Effector memory CD8-positive, alpha-beta T cell (primary cell): Measurements from ENCODE around the gene UBE2N.
"Not testable (repeated sequence)": the region's sequence is repeated elsewhere in the genome, so short reads cannot be mapped to it uniquely, and the experiment has no call there.

Source experiments
- ATAC-seq: fragments of 150-1000 bp; cut with Tn5 transposase; replicated peaks from 2 replicates; pipeline ENCODE4 v1.10.0; 2021; ENCODE audit warnings: mild to moderate bottlenecking, moderate library complexity
- DNase-seq, 3 experiments: peaks; one replicate each; pipeline ENCODE4 v3.0.0; 2021
- H3K27ac Mint-ChIP-seq, 2 donors: one replicate each; pipeline ENCODE4 v1.8.0; 2022; ENCODE audit warnings: mild to moderate bottlenecking in 2 of 2, mixed read lengths in 2 of 2, moderate library complexity in 2 of 2
- H3K27me3 Mint-ChIP-seq, 2 donors: one replicate each; pipeline ENCODE4 v1.8.0; 2022; ENCODE audit warnings: mixed read lengths in 2 of 2
- H3K36me3 Mint-ChIP-seq: one replicate; pipeline ENCODE4 v1.8.0; 2022; ENCODE audit warnings: mild to moderate bottlenecking, moderate library complexity, mixed read lengths; ENCODE audit not compliant: insufficient read depth
- H3K4me1 Mint-ChIP-seq, 2 donors: one replicate each; pipeline ENCODE4 v1.8.0; 2022; ENCODE audit warnings: low read depth in 2 of 2, mixed read lengths in 2 of 2
- H3K4me3 Mint-ChIP-seq, 2 donors: one replicate each; pipeline ENCODE4 v1.8.0; 2022; ENCODE audit warnings: mild to moderate bottlenecking in 2 of 2, mixed read lengths in 2 of 2, moderate library complexity in 2 of 2
- H3K9me3 Mint-ChIP-seq, 2 donors: one replicate each; pipeline ENCODE4 v1.8.0; 2022; ENCODE audit warnings: mixed read lengths in 2 of 2

Gene UBE2N

GRCh38 chr12:93438266-93439050, 3.3 kb downstream of the UBE2N start:
- Mint-ChIP-seq H3K4me1 (peaks cover 54 to 64% of the 10 kb centered on the region in 2 donors), H3K27me3 (no peaks in the 10 kb centered on the region), H3K9me3 (no peaks in the 10 kb centered on the region), H3K27ac (peak overlapping the region in 1 of 2 donors; percentile 73), H3K4me3 (peak overlapping the region; percentile 74 to 95), H3K36me3 (peaks cover 16% of the 10 kb centered on the region)
- DNase-seq (no peak), ATAC-seq (no peak)

- H3K36me3 Mint-ChIP-seq: peaks cover 2% of the 10 kb centered on the region
- H3K27ac Mint-ChIP-seq: no peak overlapping the region
- ATAC-seq: no peak
- H3K4me3 Mint-ChIP-seq: peak overlapping the region in 1 of 2 donors; percentile 54
- H3K27me3 Mint-ChIP-seq: no peaks in the 10 kb centered on the region
- peaks cover 58 to 71% of the 10 kb centered on the region in 2 donors for H3K4me1 Mint-ChIP-seq
- no peak for DNase-seq
- H3K9me3 Mint-ChIP-seq: no peaks in the 10 kb centered on the region
Measured at GRCh38 chr12:93434256-93434865, 7.4 kb downstream of the UBE2N start.

- H3K27ac Mint-ChIP-seq: peak overlapping the region in 1 of 2 donors; percentile 74
- not testable (repeated sequence) for H3K27me3 Mint-ChIP-seq, H3K9me3 Mint-ChIP-seq, H3K36me3 Mint-ChIP-seq, ATAC-seq, DNase-seq
- peak overlapping the region; percentile 34 to 49 for H3K4me3 Mint-ChIP-seq
- peaks cover 48 to 68% of the 10 kb centered on the region in 2 donors for H3K4me1 Mint-ChIP-seq
Measured at GRCh38 chr12:93432031-93432430, 9.7 kb downstream of the UBE2N start.

GRCh38 chr12:93430280-93430679, 11.5 kb downstream of the UBE2N start:
- H3K36me3 Mint-ChIP-seq: no peaks in the 10 kb centered on the region
- no peaks in the 10 kb centered on the region for H3K9me3 Mint-ChIP-seq
- peak overlapping the region in 1 of 2 donors; percentile 66 for H3K27ac Mint-ChIP-seq
- H3K4me1 Mint-ChIP-seq: peaks cover 56 to 73% of the 10 kb centered on the region in 2 donors
- ATAC-seq: no peak
- H3K4me3 Mint-ChIP-seq: peak overlapping the region in 1 of 2 donors; percentile 7
- no peak for DNase-seq
- H3K27me3 Mint-ChIP-seq: no peaks in the 10 kb centered on the region

GRCh38 chr12:93429852-93430251, 11.9 kb downstream of the UBE2N start:
- Mint-ChIP-seq H3K9me3 (no peaks in the 10 kb centered on the region), H3K27ac (peak overlapping the region in 1 of 2 donors; percentile 66), H3K4me1 (peaks cover 55 to 77% of the 10 kb centered on the region in 2 donors), H3K36me3 (no peaks in the 10 kb centered on the region), H3K4me3 (peak overlapping the region in 1 of 2 donors; percentile 7), H3K27me3 (no peaks in the 10 kb centered on the region)
- ATAC-seq (no peak), DNase-seq (no peak)

- Mint-ChIP-seq H3K27me3 (no peaks in the 10 kb centered on the region), H3K36me3 (no peaks in the 10 kb centered on the region), H3K9me3 (no peaks in the 10 kb centered on the region), H3K4me1 (peaks cover 57 to 81% of the 10 kb centered on the region in 2 donors), H3K4me3 (no peak overlapping the region), H3K27ac (no peak overlapping the region)
- DNase-seq: no peak
- ATAC-seq: no peak
Measured at GRCh38 chr12:93429448-93429847, 12.3 kb downstream of the UBE2N start.

- no peaks in the 10 kb centered on the region for H3K36me3 Mint-ChIP-seq
- H3K27me3 Mint-ChIP-seq: no peaks in the 10 kb centered on the region
- DNase-seq (no peak), ATAC-seq (no peak)
- H3K27ac Mint-ChIP-seq: peak overlapping the region; percentile 60 to 81
- H3K4me3 Mint-ChIP-seq: peak overlapping the region in 1 of 2 donors; percentile 36
- peaks cover 62 to 82% of the 10 kb centered on the region in 2 donors for H3K4me1 Mint-ChIP-seq
- no peaks in the 10 kb centered on the region for H3K9me3 Mint-ChIP-seq
Measured at GRCh38 chr12:93427779-93428564, 13.8 kb downstream of the UBE2N start.

- H3K36me3 Mint-ChIP-seq: no peaks in the 10 kb centered on the region
- peak overlapping the region; percentile 60 to 83 for H3K27ac Mint-ChIP-seq
- peaks cover 60 to 84% of the 10 kb centered on the region in 2 donors for H3K4me1 Mint-ChIP-seq
- H3K27me3 Mint-ChIP-seq: no peaks in the 10 kb centered on the region
- no peak for ATAC-seq
- H3K9me3 Mint-ChIP-seq: no peaks in the 10 kb centered on the region
- H3K4me3 Mint-ChIP-seq: peak overlapping the region; percentile 23 to 44
- DNase-seq: no peak
Measured at GRCh38 chr12:93426412-93426805, 15.3 kb downstream of the UBE2N start.

GRCh38 chr12:93425736-93426411, 15.9 kb downstream of the UBE2N start:
- Mint-ChIP-seq H3K36me3 (peaks cover under 1% of the 10 kb centered on the region), H3K9me3 (no peaks in the 10 kb centered on the region), H3K27ac (peak overlapping the region; percentile 60 to 83), H3K27me3 (no peaks in the 10 kb centered on the region), H3K4me3 (peak overlapping the region in 1 of 2 donors; percentile 44), H3K4me1 (peaks cover 57 to 84% of the 10 kb centered on the region in 2 donors)
- no peak for ATAC-seq
- no peak for DNase-seq

GRCh38 chr12:93422050-93422449, 19.7 kb downstream of the UBE2N start:
- no peaks in the 10 kb centered on the region for H3K27me3 Mint-ChIP-seq
- H3K4me1 Mint-ChIP-seq: peaks cover 53 to 84% of the 10 kb centered on the region in 2 donors
- no peak for ATAC-seq
- H3K36me3 Mint-ChIP-seq: peaks cover 2% of the 10 kb centered on the region
- no peak for DNase-seq
- peak overlapping the region in 1 of 2 donors; percentile 84 for H3K27ac Mint-ChIP-seq
- no peaks in the 10 kb centered on the region for H3K9me3 Mint-ChIP-seq
- no peak overlapping the region for H3K4me3 Mint-ChIP-seq

GRCh38 chr12:93419388-93420034, 22.2 kb downstream of the UBE2N start:
- peak; percentile 83 for ATAC-seq
- DNase-seq: no peak

GRCh38 chr12:93417967-93418480, 23.7 kb downstream of the UBE2N start:
- H3K27me3 Mint-ChIP-seq: no peaks in the 10 kb centered on the region
- H3K4me1 Mint-ChIP-seq: peaks cover 48 to 76% of the 10 kb centered on the region in 2 donors
- no peak overlapping the region for H3K27ac Mint-ChIP-seq
- ATAC-seq: no peak
- H3K9me3 Mint-ChIP-seq: no peaks in the 10 kb centered on the region
- peaks cover 13% of the 10 kb centered on the region for H3K36me3 Mint-ChIP-seq
- H3K4me3 Mint-ChIP-seq: no peak overlapping the region
- DNase-seq: no peak

More at GRCh38 chr12:93419388-93420034, 22.2 kb downstream of the UBE2N start:
- Mint-ChIP-seq H3K4me3 (peak overlapping the region in 1 of 2 donors; percentile 40), H3K27me3 (no peaks in the 10 kb centered on the region), H3K9me3 (no peaks in the 10 kb centered on the region), H3K4me1 (peaks cover 46 to 77% of the 10 kb centered on the region in 2 donors), H3K36me3 (peaks cover 9% of the 10 kb centered on the region), H3K27ac (peak overlapping the region; percentile 19 to 80)
